Measurements from ENCODE around the gene ALDH4A1. TPM values are rescaled to one million over a fixed set of nuclear protein-coding genes. Genes with fewer than 3 reads are reported as not detected.

ALDH4A1 gene
- total and polyA plus RNA-seq, 2 of the 4 experiments (the other 2 are of a cell fraction) = 8.6 to 21.1 TPM

GRCh38 chr1:18872071-18872611 lies 30.2 kb downstream of the ALDH4A1 start:
- H3K9me1 ChIP-seq (ENCODE audit: insufficient read depth, low read length) = no peaks in the 10 kb centered on the region
- no peak overlapping the region for H2AFZ ChIP-seq (replicated peaks; ENCODE audit: low read length, poor library complexity)
- ATAC-seq (ENCODE audit: low read depth) = no peak
- H3K79me1 ChIP-seq (ENCODE audit: low read depth in 1 of 2, low read length in 2 of 2) = no peaks in the 10 kb centered on the region
- H4K20me1 ChIP-seq (ENCODE audit: insufficient read depth, low read length) = no peaks in the 10 kb centered on the region
- H3K27ac ChIP-seq (ENCODE audit: insufficient read depth, low read length) = no peak overlapping the region
- no peak overlapping the region for H3K18ac ChIP-seq (ENCODE audit: low read depth, low read length)
- no peak overlapping the region for H3K56ac ChIP-seq (ENCODE audit: extremely low read depth, insufficient read depth, low read length)
- no peak overlapping the region for H3K23ac ChIP-seq (ENCODE audit: low read depth, low read length)
- H2BK20ac ChIP-seq (ENCODE audit: low read depth, low read length) = no peak overlapping the region
- WGBS, 2 experiments (ENCODE audit: extremely low coverage in 2 of 2, insufficient read length in 1 of 2) = 79% methylated on average over 5 of the region's 8 CpGs; no CpG with 5 or more reads in 1 of the 2 experiments
- no peak overlapping the region for H2BK15ac ChIP-seq (ENCODE audit: low read depth, low read length)
- intact Hi-C loops (cut with micrococcal nuclease) = no loop called here
- H3K9me3 ChIP-seq (ENCODE audit: control insufficient read depth, insufficient read depth, low read length) = no peaks in the 10 kb centered on the region
- ChIA-PET CTCF (no interaction called here), POLR2A (ENCODE audit: unreplicated experiment) (no interaction called here)
- H3K27me3 ChIP-seq (ENCODE audit: control insufficient read depth, insufficient read depth, low read length) = peaks cover 8% of the 10 kb centered on the region; the same call in 1 of the 2 replicates
- dilution Hi-C loops (cut with HindIII; ENCODE audit: low sequenced_read_pairs, unreplicated experiment) = no loop called here
- in situ Hi-C loops (cut with MboI; ENCODE audit: low sequenced_read_pairs) = loop anchor here (10.0 kb wide), 1 partner anchor 277 kb away; no protein-coding TSS in a partner anchor
- H2BK120ac ChIP-seq (ENCODE audit: low read depth, low read length) = no peak overlapping the region
- H4K91ac ChIP-seq (ENCODE audit: insufficient read depth, low read depth, low read length) = no peak overlapping the region
- no peak overlapping the region for H3K14ac ChIP-seq (replicated peaks; ENCODE audit: low read depth, low read length)
- H2AK9ac ChIP-seq (replicated peaks; ENCODE audit: low read depth, low read length, poor library complexity) = peak overlapping the region; percentile 31
- H2AK5ac ChIP-seq (ENCODE audit: low read depth, low read length) = no peak overlapping the region
- no peak overlapping the region for H3K4ac ChIP-seq (ENCODE audit: low read depth, low read length)
- no peak overlapping the region for H3K4me3 ChIP-seq (ENCODE audit: insufficient read depth, low read depth, low read length)
- no TSS peak for BruUV-seq (replicated peaks)
- no peak overlapping the region for H4K8ac ChIP-seq (ENCODE audit: low read depth in 2 of 2, low read length in 2 of 2)
- no peak overlapping the region for H3K9ac ChIP-seq (ENCODE audit: low read depth, low read length)
- no peak overlapping the region for H2BK5ac ChIP-seq (ENCODE audit: low read depth, low read length, poor library complexity, severe bottlenecking)
- DNase-seq = no peak
- H4K5ac ChIP-seq (ENCODE audit: low read depth, low read length) = no peak overlapping the region
- peaks cover 2% of the 10 kb centered on the region for H3K36me3 ChIP-seq (ENCODE audit: control insufficient read depth, insufficient read depth, low read length)
- TF ChIP-seq CEBPB (IDR thresholded peaks at IDR 0.05; ENCODE audit: low read depth, low read length) (no peak), ELK1 (IDR thresholded peaks at IDR 0.05; ENCODE audit: borderline replicate concordance, low read depth, low read length) (no peak), NFE2L2 (IDR thresholded peaks at IDR 0.05; ENCODE audit: low read depth, low read length) (no peak), SMC3 (IDR thresholded peaks at IDR 0.05; ENCODE audit: low read depth, low read length) (no peak), RAD21 (IDR thresholded peaks at IDR 0.05; ENCODE audit: low read length) (no peak), CHD1 (IDR thresholded peaks at IDR 0.05; ENCODE audit: low read depth, low read length) (no peak), RCOR1 (IDR thresholded peaks at IDR 0.05; ENCODE audit: insufficient replicate concordance, low read length) (no peak)
- TF ChIP-seq, protein P1, sequence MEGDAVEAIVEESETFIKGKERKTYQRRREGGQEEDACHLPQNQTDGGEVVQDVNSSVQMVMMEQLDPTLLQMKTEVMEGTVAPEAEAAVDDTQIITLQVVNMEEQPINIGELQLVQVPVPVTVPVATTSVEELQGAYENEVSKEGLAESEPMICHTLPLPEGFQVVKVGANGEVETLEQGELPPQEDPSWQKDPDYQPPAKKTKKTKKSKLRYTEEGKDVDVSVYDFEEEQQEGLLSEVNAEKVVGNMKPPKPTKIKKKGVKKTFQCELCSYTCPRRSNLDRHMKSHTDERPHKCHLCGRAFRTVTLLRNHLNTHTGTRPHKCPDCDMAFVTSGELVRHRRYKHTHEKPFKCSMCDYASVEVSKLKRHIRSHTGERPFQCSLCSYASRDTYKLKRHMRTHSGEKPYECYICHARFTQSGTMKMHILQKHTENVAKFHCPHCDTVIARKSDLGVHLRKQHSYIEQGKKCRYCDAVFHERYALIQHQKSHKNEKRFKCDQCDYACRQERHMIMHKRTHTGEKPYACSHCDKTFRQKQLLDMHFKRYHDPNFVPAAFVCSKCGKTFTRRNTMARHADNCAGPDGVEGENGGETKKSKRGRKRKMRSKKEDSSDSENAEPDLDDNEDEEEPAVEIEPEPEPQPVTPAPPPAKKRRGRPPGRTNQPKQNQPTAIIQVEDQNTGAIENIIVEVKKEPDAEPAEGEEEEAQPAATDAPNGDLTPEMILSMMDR (conservative IDR thresholded peaks at IDR 0.05; ENCODE audit: low read depth, low read length) = no peak
- H3K4me2 ChIP-seq (ENCODE audit: low read depth, low read length) = no peak overlapping the region
- H3K4me1 ChIP-seq (ENCODE audit: control insufficient read depth, insufficient read depth, low read length) = no peaks in the 10 kb centered on the region
